ENCODE data around the gene DDHD1.
"Not testable (repeated sequence)": the region's sequence is repeated elsewhere in the genome, so short reads cannot be mapped to it uniquely, and the experiment has no call there.

The DDHD1 gene

DNA sequence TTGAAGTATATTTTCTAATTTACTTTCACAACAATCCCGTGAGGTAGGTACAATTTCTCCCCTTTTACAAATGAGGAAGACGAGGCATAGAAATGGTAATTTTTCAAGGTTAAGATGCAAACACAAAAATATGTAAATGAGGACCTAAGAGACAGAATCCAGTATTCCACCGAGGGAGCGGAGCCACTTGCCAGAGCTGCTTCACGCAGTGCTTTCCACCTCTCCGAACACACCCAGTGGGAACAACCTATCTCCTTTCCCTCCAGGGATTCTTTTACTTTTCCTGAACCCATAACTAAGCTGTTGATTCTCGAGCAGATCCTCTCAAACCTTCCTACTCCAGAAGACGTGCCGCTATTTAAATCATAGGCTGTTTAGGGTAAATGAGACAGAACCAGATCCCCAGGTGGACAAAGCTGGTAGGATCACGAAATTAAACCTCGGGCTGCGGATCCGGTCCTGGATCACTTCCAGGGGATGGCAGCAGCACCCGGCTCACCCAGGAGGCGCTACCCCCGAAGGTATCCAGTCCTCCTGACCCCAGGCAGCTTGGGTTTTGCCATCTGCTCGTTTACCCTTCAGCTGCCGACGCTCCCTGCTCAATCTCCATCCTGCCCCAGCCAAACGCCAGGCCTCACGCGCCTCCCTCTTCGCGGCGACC lies 1.5 kb downstream of the DDHD1 start:
- DNase-seq (ENCODE audit: low read depth), result no peak

DNA sequence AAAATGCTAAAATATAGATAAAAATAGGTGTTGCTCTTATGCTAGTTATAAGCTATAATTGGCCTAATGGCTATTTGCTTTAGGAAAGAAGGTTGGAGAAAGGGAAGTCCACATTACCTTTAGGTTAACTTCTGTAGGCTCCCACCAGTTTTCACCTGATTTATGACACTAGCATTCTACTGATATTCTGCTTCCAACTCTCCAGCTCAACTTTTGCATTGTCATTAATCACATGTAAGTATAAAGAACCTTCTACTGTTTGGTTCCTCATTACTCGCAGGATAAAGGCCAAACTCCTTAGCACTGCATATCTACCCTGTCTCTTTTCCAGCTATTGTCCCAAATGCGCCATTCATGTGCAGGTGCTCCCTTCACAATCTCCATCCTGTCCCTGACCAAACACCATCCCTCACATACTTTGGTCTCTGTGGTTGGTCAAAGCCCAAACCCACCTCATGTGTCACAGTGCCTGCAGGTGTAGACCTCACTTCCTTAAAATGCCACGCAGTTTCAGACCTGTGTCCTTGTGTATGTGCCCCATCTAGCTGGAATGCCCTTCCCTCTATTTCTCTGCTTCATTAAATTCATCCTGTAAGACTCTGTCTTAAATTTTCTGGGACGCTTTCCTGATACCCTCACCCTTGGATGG lies 3.3 kb downstream of the DDHD1 start:
- no peak for DNase-seq (ENCODE audit: low read depth)

DNA sequence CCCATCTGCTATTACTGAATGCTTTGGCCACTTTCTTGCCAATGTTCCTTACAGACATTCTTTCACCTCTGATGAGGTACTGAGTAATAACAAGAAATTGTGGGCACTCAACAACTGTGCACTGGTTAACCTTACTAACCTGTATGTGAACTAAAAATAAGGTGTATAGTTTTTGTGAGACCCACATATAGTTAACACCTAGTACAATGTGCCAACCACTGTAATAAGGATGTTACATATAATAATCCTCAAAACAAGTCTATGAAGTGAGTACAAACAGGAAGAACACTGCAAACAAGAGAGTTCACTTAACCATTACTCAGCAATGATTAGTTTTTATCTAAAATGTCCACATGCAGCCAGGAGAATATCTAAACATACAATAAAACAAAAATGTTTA lies 4.5 kb downstream of the DDHD1 start:
- DNase-seq (ENCODE audit: low read depth), result no peak

DNA sequence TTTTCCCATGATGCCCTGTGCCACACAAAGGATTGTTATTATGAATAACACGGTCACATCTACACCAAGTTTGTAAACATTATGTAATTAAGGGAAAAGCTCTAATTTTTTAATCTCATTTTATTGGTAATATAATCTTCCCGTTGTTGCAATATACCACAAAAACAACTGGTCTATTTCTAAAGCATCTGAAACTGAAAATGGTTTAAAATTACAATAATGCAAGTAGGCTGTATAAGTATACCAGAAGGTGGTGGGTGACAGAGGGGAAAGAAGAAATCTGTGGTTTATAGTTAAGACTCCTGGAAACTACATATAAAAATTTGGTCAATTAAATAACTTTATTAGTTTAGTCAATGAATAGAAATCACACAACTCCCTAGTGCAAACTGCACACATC lies 5.2 kb downstream of the DDHD1 start:
- DNase-seq (ENCODE audit: low read depth), result no peak

DNA sequence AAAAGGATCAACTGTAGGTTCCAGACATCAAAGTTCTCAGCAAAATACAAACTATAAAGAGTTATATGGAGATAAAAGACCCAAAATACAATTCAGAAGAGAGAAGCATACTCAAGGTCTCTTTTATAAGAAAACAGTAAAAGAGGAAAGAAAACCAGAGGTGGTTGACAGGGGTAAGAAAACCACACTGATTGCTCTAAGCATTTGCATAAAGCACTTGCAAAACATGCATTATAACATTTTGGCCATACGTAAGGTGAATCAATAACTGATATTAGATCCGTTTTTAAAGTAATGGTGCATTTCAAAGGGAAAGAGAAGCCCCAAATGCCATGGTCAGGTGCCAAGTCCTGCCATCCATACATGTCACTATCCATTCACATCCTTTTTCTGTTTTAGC lies 5.9 kb downstream of the DDHD1 start:
- no peak for DNase-seq (ENCODE audit: low read depth)

DNA sequence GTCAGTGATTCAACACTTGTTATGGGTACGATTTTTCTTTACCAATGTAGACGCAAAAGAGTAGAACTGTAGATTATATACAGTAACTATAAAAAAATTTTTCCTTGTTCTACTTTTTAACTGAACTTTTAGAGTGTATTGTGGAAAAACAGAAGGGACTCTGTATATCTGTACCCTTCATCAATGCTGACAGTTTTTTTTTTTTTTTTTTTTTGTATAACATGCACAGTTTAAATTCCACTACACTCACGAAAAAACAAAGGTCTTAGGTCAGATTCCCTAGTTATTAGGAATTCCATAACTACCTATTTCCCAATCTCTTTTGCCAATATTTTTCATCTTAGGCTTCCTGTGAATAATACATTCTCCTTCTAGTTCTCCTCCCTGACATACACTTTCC lies 6.4 kb downstream of the DDHD1 start:
- no peak for DNase-seq (ENCODE audit: low read depth)

DNA sequence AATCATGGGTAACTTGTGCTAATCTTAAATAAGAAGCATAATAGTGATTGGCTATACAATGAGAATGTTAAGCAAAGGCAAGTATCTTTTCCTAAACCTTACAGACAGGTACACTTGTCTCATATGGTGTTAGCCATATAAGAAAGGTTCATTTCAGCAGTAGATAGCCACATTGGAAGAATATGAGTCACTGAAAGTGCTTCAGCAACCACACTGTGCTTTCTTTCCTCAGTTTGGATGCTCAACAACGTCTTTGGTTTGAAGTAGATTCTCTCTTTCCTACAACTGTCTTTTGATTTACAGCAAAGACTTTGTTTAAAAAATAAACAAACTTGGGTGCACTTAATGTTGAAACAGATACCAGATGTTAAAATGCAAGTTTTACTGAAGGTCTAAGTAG lies 8.9 kb downstream of the DDHD1 start:
- DNase-seq (ENCODE audit: low read depth), result no peak

DNA sequence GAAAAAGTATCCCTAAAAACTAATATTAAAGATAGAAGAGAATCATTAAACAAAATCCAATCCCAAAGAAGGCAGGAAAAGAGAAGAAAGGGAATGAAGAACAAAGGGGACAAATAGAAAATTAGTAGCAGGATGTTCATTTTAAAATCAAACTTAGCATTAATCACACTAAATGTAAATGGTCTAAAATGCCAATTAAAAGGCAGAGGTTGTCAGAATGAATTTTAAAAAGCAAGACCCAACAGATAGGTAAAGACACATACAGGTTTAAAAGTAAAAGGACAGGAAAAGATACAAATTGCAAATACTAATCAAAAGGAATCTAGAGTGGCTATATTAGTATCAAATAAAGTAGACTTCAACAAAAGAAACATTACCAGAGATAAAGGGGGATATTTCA lies 12.5 kb downstream of the DDHD1 start:
- no peak for DNase-seq (ENCODE audit: low read depth)

DNA sequence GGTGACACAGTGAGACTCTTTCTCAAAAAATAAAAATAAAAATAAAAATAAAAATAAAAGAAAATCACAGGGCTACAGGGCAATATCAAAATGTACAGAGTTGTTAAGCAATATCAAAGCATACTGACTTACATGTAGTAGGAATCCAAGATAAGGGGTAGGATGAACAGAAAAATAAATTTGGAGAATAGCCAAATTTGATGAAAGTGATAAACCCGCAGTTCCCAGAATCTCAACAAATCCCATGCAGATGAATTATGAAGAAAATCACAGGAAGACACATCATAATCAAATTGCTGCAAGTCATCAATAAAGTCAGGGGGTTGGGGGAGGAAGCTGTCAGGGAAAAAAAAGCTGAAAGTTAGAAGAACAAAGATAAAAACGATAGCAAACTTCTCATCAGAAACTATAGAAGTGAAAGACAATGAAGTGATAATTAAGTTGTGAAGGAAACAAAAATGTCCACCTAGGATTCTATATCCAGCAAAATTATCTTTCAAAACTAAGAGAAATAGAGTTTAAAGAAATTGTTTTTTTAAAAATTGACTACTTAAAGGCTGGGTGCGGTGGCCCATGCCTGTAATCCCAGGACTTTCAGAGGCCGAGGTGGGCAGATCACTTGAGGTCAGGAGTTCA lies 15.4 kb downstream of the DDHD1 start:
- DNase-seq (ENCODE audit: low read depth), result no peak

DNA sequence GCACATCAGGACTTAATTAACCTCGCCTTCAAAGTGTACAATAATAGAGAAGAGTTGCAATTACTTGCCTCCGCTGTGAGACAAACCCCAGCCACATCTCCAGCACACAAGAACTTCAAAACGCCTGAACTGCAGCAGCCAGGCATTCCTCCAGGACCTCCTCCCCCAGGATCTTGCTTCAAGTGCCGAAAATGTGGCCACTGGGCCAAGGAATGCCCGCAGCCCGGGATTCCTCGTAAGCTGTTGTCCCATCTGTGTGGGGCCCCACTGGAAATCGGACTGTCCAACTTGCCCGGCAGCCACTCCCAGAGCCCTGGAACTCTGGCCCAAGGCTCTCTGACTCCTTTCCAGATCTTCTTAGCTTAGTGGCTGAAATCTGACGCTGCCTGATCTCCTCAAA lies 22.6 kb downstream of the DDHD1 start:
- DNase-seq (ENCODE audit: low read depth), result not testable (repeated sequence)

DNA sequence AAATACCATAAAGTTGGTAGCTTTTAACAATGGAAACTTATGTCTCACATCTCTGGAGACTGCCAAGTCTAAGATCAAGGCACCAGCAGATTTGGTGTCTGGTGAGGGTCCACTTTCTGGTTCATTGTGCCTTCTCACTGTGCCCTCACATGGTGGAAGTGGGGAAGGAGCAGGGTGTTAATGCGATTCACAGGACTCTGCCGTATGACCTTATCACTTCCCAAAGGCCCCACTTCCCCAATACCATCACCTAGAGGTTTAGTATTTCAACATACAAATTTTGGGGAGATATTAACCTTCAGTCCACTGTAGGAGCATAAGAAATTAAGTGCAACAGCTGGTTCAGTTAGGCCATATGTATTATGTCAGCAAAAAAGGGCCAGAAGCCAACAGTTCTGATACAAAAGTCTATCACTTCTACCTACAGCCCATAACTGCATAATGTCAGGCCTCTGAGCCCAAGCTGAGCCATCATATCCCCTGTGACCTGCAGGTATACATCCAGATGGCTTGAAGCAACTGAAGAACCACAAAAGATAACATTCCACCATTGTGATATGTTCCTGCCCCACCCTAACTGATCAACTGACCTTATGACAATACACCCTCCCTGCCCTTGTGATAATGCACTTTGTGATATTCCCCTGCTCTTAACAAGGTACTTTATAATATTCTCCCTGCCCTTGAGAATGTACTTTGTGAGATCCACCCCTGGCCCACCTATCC lies 24.7 kb downstream of the DDHD1 start:
- DNase-seq (ENCODE audit: low read depth), result no peak

DNA sequence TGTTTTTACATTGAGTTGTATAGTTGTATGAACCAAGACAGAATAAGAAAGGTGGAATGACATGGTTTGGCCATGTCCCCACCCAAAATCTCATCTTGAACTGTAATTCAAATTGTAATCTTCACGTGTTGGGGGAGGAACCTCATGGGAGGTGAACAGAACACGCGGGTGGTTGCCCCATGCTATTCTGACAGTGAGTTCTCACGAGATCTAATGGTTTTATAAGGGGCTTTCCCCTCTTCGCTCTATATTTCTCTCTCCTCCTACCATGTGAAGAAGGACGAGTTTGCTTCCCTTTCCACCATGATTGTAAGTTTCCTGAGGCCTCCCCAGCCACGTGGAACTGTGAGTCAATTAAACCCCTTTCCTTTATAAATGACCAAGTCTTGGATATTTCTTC lies 25.3 kb downstream of the DDHD1 start:
- no peak for DNase-seq (ENCODE audit: low read depth)

DNA sequence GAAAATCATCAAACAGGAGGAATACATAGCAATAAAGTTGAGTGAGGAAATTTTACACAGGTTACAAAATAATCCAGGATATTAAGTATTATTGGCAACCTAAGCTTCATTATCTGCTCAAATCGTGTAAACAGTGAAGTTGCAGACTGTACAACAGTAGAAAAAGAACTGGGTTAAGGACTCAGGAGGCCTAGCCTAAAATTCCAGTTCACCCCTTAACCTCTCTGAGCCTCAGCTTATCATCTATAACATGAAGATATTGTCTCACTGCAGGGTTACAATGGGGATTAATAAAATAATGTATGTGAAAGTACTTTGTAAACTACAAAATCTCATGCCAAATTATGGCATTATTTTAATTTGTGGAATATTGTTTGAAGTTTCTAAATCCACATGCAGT lies 26.0 kb downstream of the DDHD1 start:
- no peak for DNase-seq (ENCODE audit: low read depth)

DNA sequence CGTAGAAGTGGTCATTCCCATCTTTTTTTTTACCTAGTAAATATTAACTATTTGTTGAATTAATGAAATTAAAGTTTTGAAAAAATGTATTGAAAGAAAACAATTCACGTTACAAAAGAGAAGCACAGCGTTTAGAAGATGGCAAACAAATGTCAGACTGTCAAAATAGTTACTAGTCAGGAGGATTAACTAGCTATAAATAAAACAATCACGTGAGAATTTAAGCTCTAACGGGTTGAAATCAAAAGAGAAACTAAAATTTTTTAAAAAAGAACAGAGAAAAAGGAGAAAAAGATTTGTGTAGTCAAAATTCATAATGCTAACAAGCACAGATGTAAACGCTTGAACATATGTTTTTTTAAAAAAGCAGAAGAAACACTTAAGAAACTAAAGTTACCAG lies 26.4 kb downstream of the DDHD1 start:
- no peak for DNase-seq (ENCODE audit: low read depth)

DNA sequence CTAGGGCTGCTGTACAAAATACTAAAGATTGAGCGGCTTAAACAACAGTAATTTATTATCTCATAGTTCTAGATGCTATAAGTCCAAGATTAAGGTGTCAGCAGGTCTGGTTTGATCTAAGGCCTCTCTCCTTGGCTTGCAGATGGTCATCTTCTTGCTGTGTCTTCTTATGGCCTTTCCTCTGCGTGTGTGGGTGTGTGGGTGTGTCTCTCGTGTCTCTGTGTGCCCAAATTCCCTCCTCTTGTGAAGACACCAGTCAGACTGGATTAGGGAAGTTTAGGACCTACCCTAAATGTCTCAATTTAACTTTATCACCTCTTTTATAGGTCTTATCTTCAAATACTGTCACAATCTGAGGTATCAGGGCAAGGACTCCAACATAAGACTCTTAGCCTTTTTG lies 28.3 kb downstream of the DDHD1 start:
- no peak for DNase-seq (ENCODE audit: low read depth)

DNA sequence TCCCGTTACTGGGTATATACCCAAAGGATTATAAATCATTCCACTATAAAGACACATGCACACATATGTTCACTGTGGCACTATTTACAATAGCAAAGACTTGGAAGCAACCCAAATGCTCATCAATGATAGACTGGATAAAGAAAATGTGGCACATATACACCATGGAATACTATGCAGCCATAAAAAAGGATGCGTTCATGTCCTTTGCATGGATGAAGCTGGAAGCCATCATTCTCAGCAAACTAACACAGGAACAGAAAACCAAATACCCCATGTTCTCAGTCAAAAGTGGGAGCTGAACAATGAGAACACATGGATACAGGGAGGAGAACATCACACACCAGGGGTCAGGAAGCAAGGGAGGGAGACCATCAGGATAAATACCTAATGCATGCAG lies 31.7 kb downstream of the DDHD1 start:
- DNase-seq (ENCODE audit: low read depth), result not testable (repeated sequence)

DNA sequence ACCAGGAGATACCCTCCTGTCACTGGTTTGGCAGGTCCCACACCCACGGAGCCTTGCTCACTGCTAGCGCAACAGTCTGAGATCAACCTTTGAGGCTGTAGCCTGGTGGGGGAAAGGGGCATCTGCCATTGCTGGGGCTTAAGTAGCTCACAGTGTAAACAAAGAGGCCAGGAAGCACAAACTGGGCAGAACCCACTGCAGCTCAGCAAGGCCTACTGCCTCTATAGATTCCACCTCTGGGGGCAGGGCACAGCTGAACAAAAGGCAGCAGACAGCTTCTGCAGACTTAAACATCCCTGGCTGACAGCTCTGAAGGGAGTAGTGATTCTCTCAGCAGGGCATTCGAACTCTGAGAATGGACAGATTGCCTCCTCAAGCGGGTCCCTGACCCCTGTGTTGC lies 35.6 kb downstream of the DDHD1 start:
- not testable (repeated sequence) for DNase-seq (ENCODE audit: low read depth)

DNA sequence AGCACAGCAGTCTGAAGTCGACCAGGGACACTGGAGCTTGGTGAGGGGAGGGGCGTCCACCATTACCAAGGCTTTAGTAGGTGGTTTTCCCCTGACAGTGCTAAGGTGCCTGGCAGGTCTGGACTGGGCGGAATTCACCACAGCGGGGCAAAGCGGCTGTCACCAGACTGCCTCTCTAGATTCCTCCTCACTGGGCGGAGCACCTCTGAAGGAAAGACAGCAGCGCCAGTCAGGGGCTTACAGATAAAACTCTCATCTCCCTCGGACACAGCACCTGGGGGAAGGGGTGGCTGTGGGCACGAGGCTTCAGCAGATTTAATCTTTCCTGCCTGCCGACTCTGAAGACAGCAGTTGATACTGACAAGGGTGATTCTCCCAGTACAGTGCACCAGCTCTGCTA lies 39.1 kb downstream of the DDHD1 start:
- DNase-seq (ENCODE audit: low read depth), result no peak

DNA sequence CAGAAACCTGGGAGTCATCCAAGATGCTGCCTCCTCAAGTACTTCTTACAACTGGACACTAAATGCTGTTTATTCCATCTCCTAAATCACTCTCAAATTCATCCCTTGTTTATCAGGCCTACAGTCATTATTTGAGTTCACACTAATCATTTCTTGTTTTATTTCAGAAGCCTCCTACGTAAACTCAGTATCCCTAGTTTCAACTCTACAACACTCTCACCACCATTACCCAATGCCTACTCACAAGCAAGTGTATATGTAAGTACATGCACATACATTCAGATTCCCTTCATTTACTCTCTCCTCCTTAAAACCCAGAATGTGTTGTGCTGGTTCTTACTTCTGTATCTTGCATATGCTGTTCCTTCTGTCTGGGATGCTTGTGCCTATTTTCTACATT lies 43.0 kb downstream of the DDHD1 start:
- no peak for DNase-seq (ENCODE audit: low read depth)

DNA sequence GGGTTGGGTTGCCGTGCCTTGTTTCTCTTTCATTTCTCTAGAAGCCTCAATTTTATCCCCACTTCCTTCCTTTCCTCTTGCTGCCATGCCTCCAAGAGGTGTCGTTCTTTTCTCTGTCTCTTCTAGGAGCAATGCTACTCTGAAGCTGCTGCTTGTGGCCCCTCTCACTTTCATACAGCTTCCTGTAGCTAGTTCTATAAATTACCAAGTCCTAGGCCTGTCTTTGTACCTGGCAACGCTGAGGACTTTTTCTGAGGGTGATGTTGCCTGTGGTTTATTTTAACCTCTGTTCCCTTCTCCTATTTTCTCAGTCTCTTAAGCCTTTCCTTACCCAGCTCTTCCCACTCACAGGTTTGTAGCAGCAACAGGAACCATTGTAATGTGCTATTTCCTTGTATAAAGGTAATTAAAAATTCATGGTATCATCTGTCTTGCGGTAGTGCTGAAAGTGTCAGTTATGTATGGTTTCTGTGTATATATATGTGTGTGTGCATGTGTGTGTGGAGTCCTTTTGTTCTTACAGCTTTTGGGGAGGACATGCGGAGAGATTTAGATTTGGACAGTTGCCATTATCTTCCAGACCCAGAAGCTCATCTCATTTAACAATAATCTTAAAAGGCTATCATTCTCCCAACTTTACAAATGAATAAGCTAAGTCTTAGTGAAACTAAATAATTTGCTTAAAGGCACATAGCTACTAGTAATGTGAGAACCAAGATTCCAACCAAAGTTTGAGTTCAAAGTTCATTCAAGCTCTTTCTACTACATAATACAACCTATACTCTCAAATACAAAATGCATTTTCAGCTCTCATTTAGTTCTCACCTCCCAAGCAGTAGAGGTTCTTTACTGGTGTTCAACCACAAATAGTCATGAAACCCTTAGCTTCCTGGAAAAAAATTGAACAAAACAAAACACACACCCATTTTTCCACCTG lies 43.8 kb downstream of the DDHD1 start:
- DNase-seq (ENCODE audit: low read depth), result no peak

DNA sequence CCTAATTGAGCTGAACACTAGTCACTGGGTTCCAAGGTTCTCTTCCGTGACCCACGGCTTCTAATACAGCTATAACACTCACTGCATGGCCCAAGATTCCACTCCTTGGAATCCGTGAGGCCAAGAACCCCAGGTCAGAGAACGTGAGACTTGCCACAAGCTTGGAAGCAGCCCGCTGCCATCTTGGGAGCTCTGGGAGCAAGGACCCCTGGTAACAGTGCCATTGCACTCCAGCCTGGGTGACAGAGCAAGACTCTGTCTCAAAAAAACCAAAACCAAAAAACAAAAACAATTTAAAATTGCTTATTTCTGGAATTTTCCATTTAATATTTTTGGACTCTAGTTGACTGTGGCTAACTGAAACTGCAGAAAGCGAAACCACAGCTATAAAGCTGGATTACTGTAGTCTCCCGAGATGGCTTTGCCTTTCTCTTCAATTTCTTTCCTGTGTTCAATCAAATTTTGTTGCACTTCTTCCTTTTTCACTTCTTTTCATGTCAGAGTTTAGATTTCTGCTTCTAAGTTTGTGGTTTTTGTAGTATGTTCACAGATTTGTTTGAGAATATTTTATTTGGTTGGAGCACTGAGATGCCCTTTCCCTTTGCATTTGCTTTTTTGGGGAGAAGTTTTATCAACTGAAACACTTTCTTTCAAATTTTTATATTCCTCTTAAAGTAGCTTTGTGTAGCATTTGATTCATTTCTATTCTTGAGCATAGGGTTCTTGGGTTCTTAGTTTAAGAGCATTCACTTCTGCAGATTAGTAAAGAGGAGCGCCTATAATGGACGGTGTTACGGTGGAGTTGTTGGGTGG lies 44.6 kb downstream of the DDHD1 start:
- no peak for DNase-seq (ENCODE audit: low read depth)
